Measurements from ENCODE around the gene KIAA0232. TPM values are rescaled to one million over a fixed set of nuclear protein-coding genes. Genes with fewer than 3 reads are reported as not detected.

The KIAA0232 gene
- total and polyA plus RNA-seq, 9 of the 15 experiments (the other 6 are each of a cell fraction or from before 2014, with no cell fraction given) = 3.5 to 17.4 (median 13.0) TPM

- ChIA-PET POLR2A (interaction anchor here (0.6 to 3.7 kb wide), 17 partner anchors 9 to 234 kb away, joined by 3 to 20 read pairs (median 6); partner anchors contain the start of gene TADA2B), CTCF (ENCODE audit: low intra/inter-chr PET ratio) (interaction anchor here (1.8 kb wide), 1 partner anchor 162 kb away, joined by 14 read pairs; no protein-coding TSS in a partner anchor)
- 14% methylated on average over 13 of the region's 15 CpGs for WGBS (ENCODE audit: insufficient coverage, low coverage, missing lambda C conversion rate)
- in situ Hi-C loops (cut with MboI) = no loop called here
- peak overlapping the region; percentile 98 for H3K27ac ChIP-seq (ENCODE audit: extremely low read depth, low read depth, low read length)
- ATAC-seq (peak; percentile 4), DNase-seq (ENCODE audit: extremely low read depth in 1 of 4, low spot score in 3 of 4) (peak in 1 of 4 experiments; percentile 34), FAIRE-seq (peak; percentile 74)
- BruUV-seq (replicated peaks) = no TSS peak
- no peaks in the 10 kb centered on the region for H3K9me1 ChIP-seq (ENCODE audit: control insufficient read depth, insufficient read depth, low read length)
- H4K20me1 ChIP-seq (replicated peaks; ENCODE audit: control insufficient read depth, insufficient read depth, low read length) = no peaks in the 10 kb centered on the region
- H3K4me2 ChIP-seq (ENCODE audit: insufficient read depth, low read length) = peak overlapping the region; percentile 84
- peaks cover 40 to 53% of the 10 kb centered on the region in 2 experiments for H3K4me1 ChIP-seq (replicated peaks in 1 of 2; ENCODE audit: control insufficient read depth in 2 of 2, insufficient read depth in 2 of 2, low read length in 2 of 2)
- peak overlapping the region; percentile 94 for H3K4me3 ChIP-seq
- peak overlapping the region; percentile 93 to 98 for H3K9ac ChIP-seq (ENCODE audit: insufficient read depth in 1 of 2, low read depth in 2 of 2, low read length in 2 of 2)
- intact Hi-C loops (cut with micrococcal nuclease) = loop anchor here (1.0 to 2.0 kb wide), 3 partner anchors 8 to 160 kb away; partner anchors contain the start of gene GRPEL1
- H3K27me3 ChIP-seq (ENCODE audit: control insufficient read depth in 2 of 2, insufficient read depth in 2 of 2, low read length in 2 of 2) = no peaks in the 10 kb centered on the region
- peaks cover 44% of the 10 kb centered on the region for H3K79me2 ChIP-seq (ENCODE audit: control insufficient read depth, insufficient read depth, low read length)
- H2AFZ ChIP-seq (ENCODE audit: low read depth, low read length) = peak overlapping the region; percentile 79
- peaks cover 13% of the 10 kb centered on the region; the same call in 2 of the 3 replicates for H3K36me3 ChIP-seq (ENCODE audit: control insufficient read depth, insufficient read depth, low read length)
- H3K9me3 ChIP-seq (replicated peaks; ENCODE audit: control insufficient read depth, insufficient read depth, low read depth, low read length) = no peaks in the 10 kb centered on the region
- peak; percentile 68 for TF ChIP-seq CEBPB (tag; IDR thresholded peaks at IDR 0.05)
- TF ChIP-seq USF2 (CRISPR knock-in tag; IDR thresholded peaks at IDR 0.05) = no peak
- TF ChIP-seq ZNF143 (CRISPR knock-in tag; IDR thresholded peaks at IDR 0.05) = no peak
- TF ChIP-seq ZNF778 (CRISPR knock-in tag; IDR thresholded peaks at IDR 0.05) = no peak
- no peak for TF ChIP-seq ZNF695 (CRISPR knock-in tag; IDR thresholded peaks at IDR 0.05)
- peak in 1 of 2 experiments; percentile 11 for TF ChIP-seq E2F6 (IDR thresholded peaks at IDR 0.05; ENCODE audit: borderline replicate concordance in 1 of 2, extremely low read depth in 1 of 2, insufficient read depth in 1 of 2, insufficient read length in 1 of 2, low read depth in 1 of 2, low read length in 1 of 2, poor library complexity in 1 of 2, severe bottlenecking in 1 of 2)
- TF ChIP-seq PML (IDR thresholded peaks at IDR 0.05; ENCODE audit: low read length) = 0 out of 2 replicates have a peak, but pooled peaks have one; percentile 10
- TF ChIP-seq PBX2 (CRISPR knock-in tag; IDR thresholded peaks at IDR 0.05; ENCODE audit: low read depth) = no peak
- 0 out of 2 replicates have a peak, but pooled peaks have one; percentile 14 for TF ChIP-seq PBX2 (tag; conservative IDR thresholded peaks at IDR 0.05; ENCODE audit: low read depth)
- no peak for TF ChIP-seq TRIM28 (IDR thresholded peaks at IDR 0.05)
- TF ChIP-seq ADNP (tag; IDR thresholded peaks at IDR 0.05) = no peak
- TF ChIP-seq XRCC5 (IDR thresholded peaks at IDR 0.05; ENCODE audit: low read depth, low read length) = no peak
- TF ChIP-seq RBM17 (IDR thresholded peaks at IDR 0.05; ENCODE audit: borderline replicate concordance, low read depth, low read length) = no peak
- no peak for TF ChIP-seq HMGN3 (IDR thresholded peaks at IDR 0.05; ENCODE audit: borderline replicate concordance, extremely low read depth, insufficient read length, low read depth, low read length)
- TF ChIP-seq POLR2A (conservative IDR thresholded peaks at IDR 0.05) = no peak
- TF ChIP-seq PHF8 (IDR thresholded peaks at IDR 0.05; ENCODE audit: borderline replicate concordance, low read length) = no peak
- TF ChIP-seq HNRNPLL (IDR thresholded peaks at IDR 0.05; ENCODE audit: low read depth, low read length, poor library complexity, severe bottlenecking) = peak; percentile 3
- TF ChIP-seq SMARCA5 (IDR thresholded peaks at IDR 0.05) = no peak
These were observed 126.0 kb downstream of the KIAA0232 start for GRCh38 chr4:6908432-6909112.

Data from K562 (cell line).